ENCODE data around the gene FEZF2. TPM values are rescaled to one million over a fixed set of nuclear protein-coding genes. Genes with fewer than 3 reads are reported as not detected.

The FEZF2 gene
- total and polyA plus RNA-seq, 11 donors, result not detected

DNA sequence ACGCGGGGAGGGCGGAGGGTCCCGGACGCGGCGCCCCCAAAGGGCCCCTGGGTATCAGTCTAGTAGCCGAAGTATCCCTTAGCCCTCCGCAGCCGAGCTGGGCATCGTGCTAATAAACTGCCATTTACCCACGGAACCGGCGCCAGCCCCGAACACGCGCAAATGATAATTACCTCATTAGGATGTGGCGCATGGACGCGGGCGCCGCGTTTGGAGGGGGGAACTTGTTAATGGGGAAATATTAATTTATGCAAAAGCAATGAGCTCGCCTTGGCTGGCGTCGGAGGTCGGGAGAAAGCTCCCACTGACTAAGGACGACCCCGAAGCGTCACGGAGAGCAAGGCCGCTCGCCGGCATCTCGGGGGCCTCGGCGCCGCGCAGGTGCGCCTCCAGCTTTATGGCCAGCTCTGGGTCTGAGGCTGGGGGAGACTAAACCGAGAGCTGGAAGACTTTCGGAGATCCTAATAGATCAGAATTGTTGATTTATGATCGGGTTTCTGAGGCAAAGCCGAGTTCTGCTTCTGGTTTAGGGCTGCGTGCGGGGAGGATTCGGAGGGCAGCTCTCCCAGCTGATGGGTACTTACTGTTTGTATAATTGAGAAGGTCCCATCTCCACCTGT is 474 bp upstream of the FEZF2 start:
- H3K4me1 ChIP-seq, result peaks cover 0 to 65% (median 11%) of the 10 kb centered on the region in 12 donors
- WGBS, 4 donors, result 2 to 3% (median 2%) methylated on average over 26 to 47 of the region's 47 CpGs

DNA sequence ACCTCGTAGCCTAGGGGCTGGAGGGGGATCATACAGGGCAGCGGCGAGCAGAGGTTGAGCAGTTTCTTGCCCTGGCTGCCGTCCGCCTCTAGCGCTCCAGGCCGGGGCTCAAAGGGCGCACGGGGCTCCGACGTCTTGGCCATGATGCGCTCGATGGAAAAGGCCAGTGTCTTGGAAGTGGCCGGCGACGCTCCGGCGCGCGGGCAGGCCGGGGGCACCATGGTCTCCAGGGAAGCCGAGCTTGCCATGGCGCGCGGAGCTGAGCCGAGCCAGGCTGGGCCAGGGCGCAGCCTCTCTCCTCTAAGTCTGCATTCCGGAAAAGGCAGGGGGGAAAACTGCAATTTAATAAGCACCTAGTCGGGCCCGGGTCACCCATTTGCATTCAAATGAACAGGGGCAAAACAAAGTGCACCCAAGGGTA is 719 bp downstream of the FEZF2 start:
- TF ChIP-seq POLR2A (IDR thresholded peaks at IDR 0.05), result no peak
- TF ChIP-seq, protein P1, sequence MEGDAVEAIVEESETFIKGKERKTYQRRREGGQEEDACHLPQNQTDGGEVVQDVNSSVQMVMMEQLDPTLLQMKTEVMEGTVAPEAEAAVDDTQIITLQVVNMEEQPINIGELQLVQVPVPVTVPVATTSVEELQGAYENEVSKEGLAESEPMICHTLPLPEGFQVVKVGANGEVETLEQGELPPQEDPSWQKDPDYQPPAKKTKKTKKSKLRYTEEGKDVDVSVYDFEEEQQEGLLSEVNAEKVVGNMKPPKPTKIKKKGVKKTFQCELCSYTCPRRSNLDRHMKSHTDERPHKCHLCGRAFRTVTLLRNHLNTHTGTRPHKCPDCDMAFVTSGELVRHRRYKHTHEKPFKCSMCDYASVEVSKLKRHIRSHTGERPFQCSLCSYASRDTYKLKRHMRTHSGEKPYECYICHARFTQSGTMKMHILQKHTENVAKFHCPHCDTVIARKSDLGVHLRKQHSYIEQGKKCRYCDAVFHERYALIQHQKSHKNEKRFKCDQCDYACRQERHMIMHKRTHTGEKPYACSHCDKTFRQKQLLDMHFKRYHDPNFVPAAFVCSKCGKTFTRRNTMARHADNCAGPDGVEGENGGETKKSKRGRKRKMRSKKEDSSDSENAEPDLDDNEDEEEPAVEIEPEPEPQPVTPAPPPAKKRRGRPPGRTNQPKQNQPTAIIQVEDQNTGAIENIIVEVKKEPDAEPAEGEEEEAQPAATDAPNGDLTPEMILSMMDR (IDR thresholded peaks at IDR 0.05), result no peak
- Histone ChIP-seq H3K27ac (no peak overlapping the region), H3K9me3 (no peaks in the 10 kb centered on the region), H3K27me3 (peaks cover 80 to 100% (median 98%) of the 10 kb centered on the region in 9 donors), H3K4me1 (peaks cover 0 to 64% (median 14%) of the 10 kb centered on the region in 12 donors), H3K36me3 (no peaks in the 10 kb centered on the region), H3K4me3 (peak overlapping the region in 4 of 12 donors; percentile 2 to 18 (median 6))
- no peak for ATAC-seq
- intact Hi-C loops (cut with DNase I), result no loop called here
- WGBS, 4 donors, result 2 to 4% (median 3%) methylated on average over 12 to 30 of the region's 30 CpGs
- no peak for DNase-seq

More for the DNA sequence above, 474 bp upstream of the FEZF2 start:
- ATAC-seq (no peak), DNase-seq (no peak)
- H3K4me3 ChIP-seq, result peak overlapping the region in 9 of 12 donors; percentile 13 to 42 (median 24)
- no peaks in the 10 kb centered on the region for H3K9me3 ChIP-seq
- H3K36me3 ChIP-seq, result no peaks in the 10 kb centered on the region
- peaks cover 77 to 100% (median 98%) of the 10 kb centered on the region in 9 donors for H3K27me3 ChIP-seq
- intact Hi-C loops (cut with DNase I), result no loop called here
- H3K27ac ChIP-seq, result no peak overlapping the region
- TF ChIP-seq, protein P1 (IDR thresholded peaks at IDR 0.05), result no peak
- TF ChIP-seq POLR2A (IDR thresholded peaks at IDR 0.05), result no peak

DNA sequence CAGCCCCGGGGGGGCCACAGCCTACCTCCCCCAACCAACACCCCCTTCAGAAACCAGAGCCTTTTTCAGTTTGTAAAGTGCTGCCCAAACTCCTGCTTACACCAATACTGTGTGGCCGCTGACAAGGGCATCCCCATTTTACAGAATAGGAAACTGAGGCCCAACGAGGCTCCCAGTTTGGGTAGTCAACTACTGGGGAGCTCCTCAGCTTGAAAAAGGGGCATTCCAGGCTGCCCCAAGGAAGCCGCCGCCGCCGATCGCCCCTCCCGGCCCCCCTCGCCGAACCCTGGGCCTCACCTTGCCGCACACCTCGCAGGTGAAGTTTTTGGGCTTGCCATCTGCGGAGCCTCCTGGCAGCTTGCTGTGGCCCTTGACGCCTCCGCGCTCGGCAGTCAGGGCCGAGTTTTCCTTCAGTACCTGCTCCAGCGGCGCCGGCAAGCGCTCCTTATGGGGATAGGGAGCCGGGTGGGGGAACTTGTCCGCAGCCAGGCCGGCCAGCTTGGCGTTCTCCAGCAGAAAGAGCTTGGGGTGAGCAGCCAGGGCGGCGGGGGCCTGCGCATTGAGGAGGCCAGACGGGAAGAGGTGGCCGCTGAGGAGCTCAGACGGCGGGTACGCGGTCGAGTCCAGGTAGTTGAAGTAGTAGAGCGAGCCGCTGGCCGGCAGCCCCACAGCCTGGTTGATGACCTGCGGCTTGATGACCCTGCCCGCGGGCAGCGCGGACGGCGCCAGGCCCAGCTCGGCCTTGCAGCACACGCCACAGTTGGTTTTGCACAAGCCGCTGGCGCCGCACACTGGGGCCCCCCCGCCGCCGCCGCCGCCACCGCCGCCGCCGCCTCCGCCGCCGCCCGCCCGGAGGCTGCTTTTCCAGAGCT is 1.4 kb downstream of the FEZF2 start:
- H3K27ac ChIP-seq, result no peak overlapping the region
- 1 to 5% (median 3%) methylated on average over 23 to 66 of the region's 66 CpGs for WGBS, 4 donors
- no peak for TF ChIP-seq POLR2A (IDR thresholded peaks at IDR 0.05)
- TF ChIP-seq, protein P1 (IDR thresholded peaks at IDR 0.05), result no peak
- H3K9me3 ChIP-seq, result no peaks in the 10 kb centered on the region
- ATAC-seq (no peak), DNase-seq (no peak)
- intact Hi-C loops (cut with DNase I), result no loop called here
- peaks cover 0 to 64% (median 14%) of the 10 kb centered on the region in 12 donors for H3K4me1 ChIP-seq
- H3K4me3 ChIP-seq, result peak overlapping the region in 2 of 12 donors; percentile 2 to 18
- no peaks in the 10 kb centered on the region for H3K36me3 ChIP-seq
- H3K27me3 ChIP-seq, result peaks cover 78 to 100% (median 98%) of the 10 kb centered on the region in 9 donors
